NCI-H460 (cell line): ENCODE data around the gene MCF2L2. TPM values are rescaled to one million over a fixed set of nuclear protein-coding genes. Genes with fewer than 3 reads are reported as not detected.
"Not testable (repeated sequence)": the region's sequence is repeated elsewhere in the genome, so short reads cannot be mapped to it uniquely, and the experiment has no call there.

ENCODE experiments used
- DNase-seq: peaks from one replicate; pipeline ENCODE4 v3.0.0-alpha.2; 2016; ENCODE audit warnings: low read depth; ENCODE audit errors: extremely low read depth
- total RNA-seq: library from RNA; depleted of rRNA; stranded (reverse); fragments of >200 nt; shearing (Covaris generic); gene quantifications from 2 replicates; pipeline ENCODE4 v1.2.3, GENCODE V29; 2014

MCF2L2 gene
- total RNA-seq, 1 experiment from 2014 or later = 0.57 TPM

GRCh38 chr3:183375787-183376186 lies 52.6 kb downstream of the MCF2L2 start:
- DNase-seq = no peak

GRCh38 chr3:183375337-183375736 lies 53.1 kb downstream of the MCF2L2 start:
- no peak for DNase-seq

DNA sequence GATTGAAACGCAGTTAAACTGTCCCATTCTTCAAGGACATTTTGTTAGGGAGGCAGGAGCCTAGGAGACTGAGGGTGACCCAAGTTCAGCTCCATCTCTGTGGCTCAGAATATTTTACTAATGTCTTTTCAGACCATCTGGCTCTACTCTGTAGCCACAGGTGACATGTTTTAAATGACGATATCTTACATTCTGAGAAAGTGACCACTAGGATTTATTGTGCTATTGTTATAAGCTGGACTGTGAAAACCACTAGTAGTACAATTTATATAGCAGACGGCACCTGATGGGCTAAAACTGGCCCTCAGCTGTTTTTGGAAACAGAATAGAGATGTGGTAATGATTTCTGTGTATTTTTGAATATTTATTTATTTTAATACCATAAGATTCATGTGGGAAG lies 55.5 kb downstream of the MCF2L2 start:
- DNase-seq = no peak

GRCh38 chr3:183371600-183371968 lies 56.8 kb downstream of the MCF2L2 start:
- DNase-seq = not testable (repeated sequence)

GRCh38 chr3:183370391-183370790 lies 58.0 kb downstream of the MCF2L2 start:
- no peak for DNase-seq

DNA sequence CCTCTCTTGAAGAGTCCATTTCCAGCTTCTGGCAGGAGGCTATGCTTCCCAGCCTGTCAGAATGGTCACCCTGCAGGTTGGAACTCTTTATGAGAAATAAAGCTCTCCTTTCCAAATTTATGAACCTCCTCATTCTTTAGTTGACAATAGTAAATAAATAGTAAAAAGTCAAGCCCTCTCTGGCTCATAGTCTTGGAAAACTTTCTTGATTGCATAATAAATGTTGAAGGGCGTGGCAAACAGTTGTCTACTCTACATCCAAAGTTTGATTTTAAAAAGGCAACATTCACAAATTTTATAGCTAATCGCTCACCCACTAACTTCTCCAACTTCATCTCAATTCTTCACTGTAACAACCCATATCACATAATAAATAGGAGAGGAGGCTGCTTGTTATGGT lies 58.8 kb downstream of the MCF2L2 start:
- no peak for DNase-seq

GRCh38 chr3:183369117-183369516 lies 59.3 kb downstream of the MCF2L2 start:
- no peak for DNase-seq

GRCh38 chr3:183360971-183361624 lies 67.3 kb downstream of the MCF2L2 start:
- no peak for DNase-seq

DNA sequence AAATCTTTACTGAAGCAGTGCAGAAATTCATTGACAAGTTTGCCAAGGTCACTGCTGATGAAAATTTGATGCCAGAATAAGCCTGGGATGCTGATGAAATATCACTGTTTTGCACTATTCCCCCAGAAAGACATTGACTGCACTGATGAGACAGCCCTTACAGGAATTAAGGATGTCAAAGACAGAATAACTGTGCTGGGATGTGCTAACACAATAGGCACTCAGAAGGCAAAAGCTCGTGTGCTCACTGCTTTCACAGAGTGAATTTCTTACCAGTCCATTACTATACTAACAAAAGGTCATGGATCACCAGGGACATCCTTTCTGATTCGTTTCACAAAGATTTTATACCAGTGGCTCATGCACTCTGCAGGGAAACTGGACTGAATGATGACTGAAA lies 69.4 kb downstream of the MCF2L2 start:
- no peak for DNase-seq

GRCh38 chr3:183357564-183358079 lies 70.8 kb downstream of the MCF2L2 start:
- no peak for DNase-seq

- DNase-seq = no peak
These were observed 71.5 kb downstream of the MCF2L2 start for GRCh38 chr3:183356920-183357319.

GRCh38 chr3:183354874-183355273 lies 73.5 kb downstream of the MCF2L2 start:
- no peak for DNase-seq

- DNase-seq = no peak
These were observed 74.0 kb downstream of the MCF2L2 start for GRCh38 chr3:183354325-183354831.

GRCh38 chr3:183353421-183353820 lies 75.0 kb downstream of the MCF2L2 start:
- DNase-seq = no peak

GRCh38 chr3:183350164-183350563 lies 78.3 kb downstream of the MCF2L2 start:
- DNase-seq = no peak

DNA sequence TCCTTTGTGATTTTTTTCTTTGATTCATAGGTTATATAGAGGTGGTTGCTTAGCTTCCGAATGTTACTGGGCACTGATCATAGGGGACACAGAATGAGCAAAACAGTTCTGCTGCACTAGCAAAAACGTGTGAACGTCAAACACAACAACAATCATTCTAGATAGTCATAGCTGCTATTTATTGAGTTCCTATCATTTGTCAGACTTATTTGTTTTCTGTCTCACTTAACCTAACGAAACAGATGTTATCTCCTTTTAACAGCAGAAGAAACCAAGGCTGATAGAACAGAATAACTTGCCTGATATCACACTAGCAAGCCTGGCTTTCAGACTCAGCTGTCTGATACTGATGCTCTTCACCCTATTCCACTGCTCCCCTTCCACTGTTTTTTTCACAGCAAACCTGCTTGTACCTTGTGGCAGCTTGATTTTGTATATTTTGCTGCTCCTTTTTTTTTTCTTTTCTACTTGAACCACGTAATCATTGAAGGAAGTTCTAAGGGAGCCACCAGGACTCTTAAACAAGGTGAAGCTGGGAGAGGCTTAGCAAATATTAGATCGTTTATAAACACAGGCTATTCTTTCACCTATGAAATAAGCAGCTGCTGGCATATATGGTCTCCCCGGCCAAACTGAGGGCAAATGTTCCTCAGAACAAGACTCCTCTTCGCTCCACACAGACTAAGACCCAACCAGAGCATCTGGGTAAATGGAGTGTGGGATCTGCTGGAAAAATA lies 78.8 kb downstream of the MCF2L2 start:
- no peak for DNase-seq

DNA sequence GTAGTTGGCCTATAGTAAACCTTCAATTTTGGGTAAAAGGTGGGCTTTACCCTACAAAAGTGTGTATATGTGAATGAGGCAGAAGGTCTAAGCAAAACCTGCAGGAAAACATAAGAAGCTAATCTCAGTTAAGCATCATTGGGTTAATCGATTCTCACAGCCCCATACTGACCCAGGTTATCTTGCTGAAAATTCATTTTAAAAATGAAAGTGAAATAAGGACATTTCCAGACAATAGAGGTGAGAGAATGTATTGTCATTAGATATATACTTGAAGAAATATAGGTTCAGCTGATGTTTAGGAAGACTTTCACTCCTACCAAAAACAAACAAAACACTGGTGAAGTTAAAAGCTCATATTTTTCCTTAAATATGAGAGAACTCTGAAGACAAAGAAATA lies 85.6 kb downstream of the MCF2L2 start:
- no peak for DNase-seq

DNA sequence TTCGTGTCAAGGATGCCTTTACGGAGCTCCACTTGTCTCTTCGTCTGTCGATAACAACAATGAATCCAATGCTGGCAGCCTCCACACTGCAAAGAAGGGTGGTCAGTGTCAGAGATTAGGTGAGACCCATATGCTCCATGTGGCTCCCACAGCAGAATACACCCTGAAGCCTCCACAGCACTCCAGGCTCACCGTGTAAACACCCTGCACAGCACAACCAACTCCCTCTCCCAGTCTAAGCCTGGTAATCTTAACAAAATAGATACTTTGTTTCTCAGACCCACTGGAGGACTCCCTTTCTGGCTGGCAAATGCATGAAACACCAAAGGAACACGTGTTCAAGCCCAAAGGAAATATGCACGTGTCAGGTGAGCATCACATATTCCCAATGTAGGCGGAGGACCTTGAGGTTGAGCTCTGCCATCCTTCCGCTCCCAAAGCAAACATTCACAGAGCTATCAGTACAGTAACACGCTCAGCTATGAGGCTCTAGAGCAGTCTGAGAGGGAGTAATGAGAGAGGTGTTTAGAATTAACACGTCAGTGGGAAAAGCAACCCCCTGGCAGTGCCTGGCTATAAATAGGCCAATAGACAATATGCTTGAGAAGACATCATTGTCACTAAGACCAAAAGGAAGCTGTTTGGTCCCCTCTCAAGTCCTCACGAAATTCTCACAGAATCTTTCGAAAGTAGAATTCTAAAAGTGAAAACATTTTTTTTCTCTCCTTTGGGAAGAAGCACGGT lies 86.7 kb downstream of the MCF2L2 start:
- no peak for DNase-seq

- DNase-seq = no peak
These were observed 88.2 kb downstream of the MCF2L2 start for GRCh38 chr3:183340222-183340621.

DNA sequence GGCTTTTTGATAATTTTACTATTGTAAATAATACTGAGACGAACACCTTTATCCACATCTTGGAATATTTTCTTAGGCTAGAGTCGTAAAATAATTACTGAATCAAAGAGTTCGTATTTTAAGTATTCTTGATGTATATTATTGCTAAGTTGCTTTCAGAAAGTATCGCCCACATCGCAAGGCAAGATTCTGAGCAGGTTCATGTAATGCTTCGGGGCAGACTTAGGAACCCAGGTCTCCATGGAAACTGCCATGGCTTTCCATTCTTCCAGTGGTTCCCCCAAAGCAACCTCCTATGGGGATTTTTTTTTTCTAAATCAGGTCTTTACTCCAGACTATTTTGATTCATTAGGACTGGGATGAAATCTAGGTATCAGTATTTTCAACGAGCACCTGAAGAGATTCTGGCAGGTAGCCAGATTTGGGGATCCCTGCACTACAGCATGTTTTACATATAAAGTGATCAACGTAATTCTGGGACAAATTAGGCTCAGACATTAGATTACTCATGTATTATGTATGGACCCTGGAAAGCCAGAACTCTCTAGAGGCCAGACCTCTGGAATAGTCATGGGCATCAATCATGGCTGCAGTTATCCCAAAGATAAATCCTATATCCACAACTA lies 88.8 kb downstream of the MCF2L2 start:
- no peak for DNase-seq

DNA sequence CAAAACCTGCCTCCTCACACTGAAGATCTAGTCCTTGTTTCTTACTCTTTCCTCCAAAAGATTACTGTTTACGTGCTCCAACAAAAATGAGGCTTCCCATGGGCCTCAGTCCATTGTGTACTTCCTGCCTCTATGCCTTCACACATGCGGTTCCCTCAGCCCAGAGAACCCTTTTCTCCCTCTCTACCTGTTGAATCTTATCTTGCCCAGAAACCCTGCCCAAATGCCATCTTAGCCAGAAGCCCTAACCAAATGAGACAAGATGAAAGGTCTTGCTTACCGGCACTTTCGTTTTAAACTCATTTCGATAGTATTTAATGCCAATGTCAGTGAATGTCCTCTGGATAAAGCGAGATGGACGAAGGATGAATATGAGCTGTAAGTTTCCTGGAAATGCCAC lies 89.9 kb downstream of the MCF2L2 start:
- DNase-seq = no peak
